MCF 10A (cell line): ENCODE data around the gene LIN28B. TPM values are rescaled to one million over a fixed set of nuclear protein-coding genes. Genes with fewer than 3 reads are reported as not detected.

Source experiments
- BruUV-seq: library from RNA; stranded (reverse); fragments of 400-500 nt; replicated peaks from 2 replicates; lab custom pipeline; 2021; lab: Mats Ljungman, UMichigan
- CTCF ChIA-PET: fragments of 300-600 bp; sonication (Branson Sonifier 250); formaldehyde crosslinking; extraction: SDS; loops from one replicate; lab custom pipeline; 2021; ENCODE audit warnings: antibody characterized with exemption, inconsistent platforms; lab: Yijun Ruan, JAX
- POLR2A ChIA-PET: fragments of 300-600, 350-650 bp; sonication (Branson Sonifier 250); formaldehyde crosslinking; extraction: SDS; loops from one replicate; lab custom pipeline; 2020; ENCODE audit warnings: antibody characterized with exemption, inconsistent platforms; lab: Yijun Ruan, JAX
- DNase-seq: peaks from one replicate; pipeline ENCODE4 v3.0.0-alpha.2; 2018; ENCODE audit not compliant: unreplicated experiment
- H3K27ac Mint-ChIP-seq: one replicate; pipeline ENCODE4 v1.8.0; 2022; ENCODE audit warnings: mild to moderate bottlenecking, low read depth, mixed read lengths; ENCODE audit not compliant: unreplicated experiment
- H3K27me3 Mint-ChIP-seq: one replicate; pipeline ENCODE4 v1.8.0; 2022; ENCODE audit warnings: mixed read lengths; ENCODE audit not compliant: insufficient read depth, unreplicated experiment
- H3K36me3 Mint-ChIP-seq: one replicate; pipeline ENCODE4 v1.8.0; 2022; ENCODE audit warnings: mild to moderate bottlenecking, moderate library complexity, mixed read lengths; ENCODE audit not compliant: insufficient read depth, unreplicated experiment
- H3K4me1 Mint-ChIP-seq: one replicate; pipeline ENCODE4 v1.8.0; 2022; ENCODE audit warnings: mixed read lengths; ENCODE audit not compliant: insufficient read depth, unreplicated experiment
- H3K4me3 Mint-ChIP-seq: one replicate; pipeline ENCODE4 v1.8.0; 2022; ENCODE audit warnings: mild to moderate bottlenecking, moderate library complexity, mixed read lengths; ENCODE audit not compliant: unreplicated experiment
- H3K9me3 Mint-ChIP-seq: one replicate; pipeline ENCODE4 v1.8.0; 2022; ENCODE audit warnings: mixed read lengths; ENCODE audit not compliant: unreplicated experiment
- CTCF ChIP-seq: fragments of 200-600 bp; IDR thresholded peaks from one replicate; pipeline ENCODE4 v1.8.0; 2022; ENCODE audit warnings: antibody characterized with exemption, mild to moderate bottlenecking; ENCODE audit not compliant: unreplicated experiment
- intact Hi-C: fragments of 100-400 bp; cut with micrococcal nuclease; formaldehyde crosslinking; loops from 2 replicates; pipeline ENCODE4 v1.14.1; 2022
- total RNA-seq: library from RNA; stranded (reverse); gene quantifications from 2 replicates; pipeline ENCODE4 v1.2.3, GENCODE V29; 2022

The LIN28B gene
- total RNA-seq, 1 experiment from 2014 or later, result not detected

GRCh38 chr6:105120570-105120969, 163.7 kb downstream of the LIN28B start:
- Mint-ChIP-seq H3K27me3 (no peaks in the 10 kb centered on the region), H3K9me3 (no peaks in the 10 kb centered on the region), H3K36me3 (no peaks in the 10 kb centered on the region), H3K27ac (no peak overlapping the region), H3K4me1 (no peaks in the 10 kb centered on the region), H3K4me3 (no peak overlapping the region)
- ChIA-PET POLR2A (interaction anchor here (1.0 kb wide), 1 partner anchor 55 kb away, joined by 4 read pairs; no protein-coding TSS in a partner anchor), CTCF (interaction anchor here (0.6 kb wide), 1 partner anchor 455 kb away, joined by 4 read pairs; no protein-coding TSS in a partner anchor)
- no TSS peak for BruUV-seq
- intact Hi-C loops, result no loop called here
- peak; percentile 5 for DNase-seq
- TF ChIP-seq CTCF, result no peak

DNA sequence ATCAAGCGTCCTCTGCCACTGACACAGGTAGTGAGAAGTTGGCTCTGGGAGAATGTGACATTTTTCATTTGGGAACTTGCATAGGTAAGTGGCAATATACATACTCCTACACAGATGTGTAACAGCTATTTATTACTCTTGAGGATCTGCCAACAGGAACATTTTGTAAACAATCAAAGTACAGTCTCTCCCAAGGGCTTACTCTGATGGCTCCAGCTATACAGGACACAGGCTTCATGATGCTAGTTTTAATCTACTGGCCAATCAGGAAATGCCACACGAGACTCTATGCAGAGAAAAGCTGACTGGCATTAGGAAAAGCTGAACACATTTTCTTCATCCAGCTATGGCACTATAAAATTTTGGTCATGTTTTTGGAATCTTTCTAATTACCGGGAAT, 165.1 kb downstream of the LIN28B start:
- POLR2A ChIA-PET, result interaction anchor here (0.7 to 1.3 kb wide), 2 partner anchors 31 to 33 kb away, joined by 3 to 4 read pairs; no protein-coding TSS in a partner anchor
- Mint-ChIP-seq H3K27ac (no peak overlapping the region), H3K4me3 (no peak overlapping the region), H3K27me3 (no peaks in the 10 kb centered on the region), H3K4me1 (no peaks in the 10 kb centered on the region), H3K9me3 (no peaks in the 10 kb centered on the region), H3K36me3 (no peaks in the 10 kb centered on the region)
- CTCF ChIA-PET, result interaction anchor here (1.1 kb wide), 1 partner anchor 34 kb away, joined by 3 read pairs; no protein-coding TSS in a partner anchor
- BruUV-seq, result no TSS peak
- intact Hi-C loops, result no loop called here
- no peak for TF ChIP-seq CTCF
- peak; percentile 6 for DNase-seq

DNA sequence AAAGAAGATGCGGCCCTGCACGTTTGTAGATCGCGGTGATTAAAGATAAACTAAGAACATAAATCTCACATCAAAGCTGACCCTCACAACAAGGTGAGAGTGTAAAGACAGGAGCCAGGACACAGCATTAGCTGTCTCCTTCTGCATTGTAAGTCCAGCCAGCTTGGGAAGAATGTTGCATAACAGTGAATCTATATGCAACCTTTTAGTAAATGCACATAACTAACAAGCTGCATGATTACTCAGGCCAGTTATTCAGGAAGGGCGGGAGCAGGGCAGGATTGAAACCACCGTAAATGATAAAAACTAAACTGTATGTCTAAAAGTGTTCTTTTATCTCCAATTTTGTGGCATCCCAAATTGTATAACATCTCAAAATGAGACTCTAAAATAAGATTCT, 165.8 kb downstream of the LIN28B start:
- intact Hi-C loops, result no loop called here
- POLR2A ChIA-PET, result interaction anchor here (0.7 kb wide), 1 partner anchor 31 kb away, joined by 3 read pairs; no protein-coding TSS in a partner anchor
- no peaks in the 10 kb centered on the region for H3K4me1 Mint-ChIP-seq
- H3K27me3 Mint-ChIP-seq, result no peaks in the 10 kb centered on the region
- H3K27ac Mint-ChIP-seq, result no peak overlapping the region
- H3K4me3 Mint-ChIP-seq, result no peak overlapping the region
- no peaks in the 10 kb centered on the region for H3K36me3 Mint-ChIP-seq
- CTCF ChIA-PET, result no interaction called here
- no peak for DNase-seq
- no peak for TF ChIP-seq CTCF
- no TSS peak for BruUV-seq
- H3K9me3 Mint-ChIP-seq, result no peaks in the 10 kb centered on the region

Other genes with a start within 250 kb of the LIN28B start
- gene HACE1, start 97.2 kb upstream of the LIN28B start, total RNA-seq, result 5.5 and 8.3 TPM in 2 replicates
- gene POPDC3, start 222.9 kb downstream of the LIN28B start, total RNA-seq, result 7.3 and 7.9 TPM in 2 replicates